Measurements from ENCODE around the gene SORCS3. TPM values are rescaled to one million over a fixed set of nuclear protein-coding genes. Genes with fewer than 3 reads are reported as not detected.
A peak's percentile ranks its signal among the peaks of the same experiment; 100 is the strongest.

Gene SORCS3
- total RNA-seq, 1 donor from 2014 or later: 0.26 TPM

- H3K36me3 ChIP-seq: no peaks in the 10 kb centered on the region
- no peak overlapping the region for H3K4me3 ChIP-seq
- no peaks in the 10 kb centered on the region for H3K27me3 ChIP-seq
- H4K20me1 ChIP-seq (ENCODE audit: low read depth): no peaks in the 10 kb centered on the region
- no peaks in the 10 kb centered on the region for H3F3A ChIP-seq (ENCODE audit: low read depth)
- H3K4me1 Mint-ChIP-seq: peaks cover 22% of the 10 kb centered on the region
- H3K4me3 Mint-ChIP-seq: no peak overlapping the region
- peaks cover 2% of the 10 kb centered on the region for H3K27me3 Mint-ChIP-seq (ENCODE audit: insufficient read depth, low read depth)
- no peak overlapping the region for H3K9ac ChIP-seq
- TF ChIP-seq EZH2phosphoT487 (IDR thresholded peaks at IDR 0.05): no peak
- no peak for TF ChIP-seq EZH2 (IDR thresholded peaks at IDR 0.05)
- TF ChIP-seq CTCF (IDR thresholded peaks at IDR 0.05): no peak
- peaks cover 13% of the 10 kb centered on the region for H3K4me1 ChIP-seq
- no peaks in the 10 kb centered on the region for H3K79me2 ChIP-seq (ENCODE audit: low read depth)
- H3K9me3 ChIP-seq (ENCODE audit: low read depth): no peaks in the 10 kb centered on the region
- no peaks in the 10 kb centered on the region for H3K36me3 Mint-ChIP-seq
- no peak overlapping the region for H2AFZ ChIP-seq (replicated peaks)
- no peak overlapping the region for H3K4me2 ChIP-seq
- no peak for DNase-seq (ENCODE audit: low spot score)
- no peaks in the 10 kb centered on the region for H3K9me3 Mint-ChIP-seq
- no peak overlapping the region for H3K27ac ChIP-seq
- H3K27ac Mint-ChIP-seq: no peak overlapping the region
These were observed 513.6 kb downstream of the SORCS3 start for GRCh38 chr10:105154736-105155135.

GRCh38 chr10:105159268-105159667 is 518.2 kb downstream of the SORCS3 start:
- H4K20me1 ChIP-seq (ENCODE audit: low read depth): no peaks in the 10 kb centered on the region
- no peaks in the 10 kb centered on the region for H3K79me2 ChIP-seq (ENCODE audit: low read depth)
- no peak overlapping the region for H3K4me3 Mint-ChIP-seq
- no peak overlapping the region for H3K27ac ChIP-seq
- H3K36me3 Mint-ChIP-seq: no peaks in the 10 kb centered on the region
- H3K4me1 Mint-ChIP-seq: peaks cover 25% of the 10 kb centered on the region
- no peak overlapping the region for H3K4me2 ChIP-seq
- DNase-seq (ENCODE audit: low spot score): peak; percentile 27
- no peaks in the 10 kb centered on the region for H3F3A ChIP-seq (ENCODE audit: low read depth)
- H3K4me3 ChIP-seq: no peak overlapping the region
- peaks cover 3% of the 10 kb centered on the region for H3K9me3 Mint-ChIP-seq
- no peaks in the 10 kb centered on the region for H3K27me3 ChIP-seq
- no peak for TF ChIP-seq EZH2phosphoT487 (IDR thresholded peaks at IDR 0.05)
- TF ChIP-seq CTCF (IDR thresholded peaks at IDR 0.05): no peak
- no peak for TF ChIP-seq EZH2 (IDR thresholded peaks at IDR 0.05)
- H2AFZ ChIP-seq (replicated peaks): no peak overlapping the region
- H3K9me3 ChIP-seq (ENCODE audit: low read depth): no peaks in the 10 kb centered on the region
- no peak overlapping the region for H3K27ac Mint-ChIP-seq
- no peak overlapping the region for H3K9ac ChIP-seq
- H3K4me1 ChIP-seq: peaks cover 10% of the 10 kb centered on the region
- no peaks in the 10 kb centered on the region for H3K27me3 Mint-ChIP-seq (ENCODE audit: insufficient read depth, low read depth)
- H3K36me3 ChIP-seq: no peaks in the 10 kb centered on the region

GRCh38 chr10:105161149-105161548 is 520.1 kb downstream of the SORCS3 start:
- Histone ChIP-seq H3K9ac (no peak overlapping the region), H3K9me3 (ENCODE audit: low read depth) (no peaks in the 10 kb centered on the region), H3K4me3 (no peak overlapping the region), H3K27me3 (no peaks in the 10 kb centered on the region), H4K20me1 (ENCODE audit: low read depth) (no peaks in the 10 kb centered on the region), H3K79me2 (ENCODE audit: low read depth) (no peaks in the 10 kb centered on the region), H2AFZ (replicated peaks) (no peak overlapping the region), H3K27ac (no peak overlapping the region), H3K36me3 (no peaks in the 10 kb centered on the region), H3K4me2 (no peak overlapping the region), H3F3A (ENCODE audit: low read depth) (no peaks in the 10 kb centered on the region), H3K4me1 (peaks cover 7% of the 10 kb centered on the region)
- Mint-ChIP-seq H3K27ac (no peak overlapping the region), H3K36me3 (no peaks in the 10 kb centered on the region), H3K4me3 (no peak overlapping the region), H3K4me1 (peaks cover 23% of the 10 kb centered on the region), H3K27me3 (ENCODE audit: insufficient read depth, low read depth) (no peaks in the 10 kb centered on the region), H3K9me3 (peaks cover 3% of the 10 kb centered on the region)
- TF ChIP-seq CTCF (IDR thresholded peaks at IDR 0.05) (no peak), EZH2phosphoT487 (IDR thresholded peaks at IDR 0.05) (no peak), EZH2 (IDR thresholded peaks at IDR 0.05) (no peak)
- DNase-seq (ENCODE audit: low spot score): no peak

All from neural progenitor cell (in vitro differentiated cells).